ENCODE results near the gene TALDO1.
"Not testable (repeated sequence)": the region's sequence is repeated elsewhere in the genome, so short reads cannot be mapped to it uniquely, and the experiment has no call there.

Gene TALDO1

DNA sequence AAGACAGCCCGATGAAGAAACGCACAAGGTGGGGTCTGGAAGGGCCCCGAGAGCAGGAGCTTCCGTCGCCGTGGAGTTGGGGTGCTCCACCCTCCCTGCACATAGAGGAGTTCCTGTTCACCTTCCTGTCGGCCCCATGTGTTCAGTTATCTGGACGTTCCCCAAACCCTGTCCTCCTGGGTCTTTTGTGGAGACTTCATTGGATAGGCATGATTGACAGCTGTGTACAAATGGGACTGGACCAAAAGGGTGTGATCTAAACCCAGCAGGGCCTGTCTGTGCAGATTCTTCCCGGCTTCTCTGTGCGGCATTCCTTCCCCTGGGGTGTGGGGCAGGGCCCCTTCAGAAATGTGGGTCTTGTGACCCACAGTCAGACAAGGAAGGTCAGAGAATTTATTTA lies 9.4 kb upstream of the TALDO1 start:
- DNase-seq, result not testable (repeated sequence)

DNA sequence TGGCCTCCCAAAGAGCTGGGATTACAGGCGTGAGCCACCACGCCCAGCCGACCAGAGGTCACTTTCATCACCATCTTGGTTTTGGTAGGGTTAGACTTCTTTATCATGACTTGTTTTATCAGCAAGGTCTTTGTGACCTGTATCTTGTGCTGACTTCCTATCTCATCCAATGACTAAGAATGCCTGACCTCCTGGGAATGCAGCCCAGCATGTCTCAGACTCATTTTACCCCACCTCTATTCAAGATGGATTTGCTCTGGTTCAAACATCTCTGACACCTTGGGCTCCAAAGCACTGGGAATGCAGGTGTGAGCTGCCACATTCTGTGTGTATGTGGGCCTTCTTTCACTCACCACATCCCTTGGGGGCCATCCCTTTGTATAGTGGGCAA lies 5.1 kb upstream of the TALDO1 start:
- DNase-seq, result no peak

DNA sequence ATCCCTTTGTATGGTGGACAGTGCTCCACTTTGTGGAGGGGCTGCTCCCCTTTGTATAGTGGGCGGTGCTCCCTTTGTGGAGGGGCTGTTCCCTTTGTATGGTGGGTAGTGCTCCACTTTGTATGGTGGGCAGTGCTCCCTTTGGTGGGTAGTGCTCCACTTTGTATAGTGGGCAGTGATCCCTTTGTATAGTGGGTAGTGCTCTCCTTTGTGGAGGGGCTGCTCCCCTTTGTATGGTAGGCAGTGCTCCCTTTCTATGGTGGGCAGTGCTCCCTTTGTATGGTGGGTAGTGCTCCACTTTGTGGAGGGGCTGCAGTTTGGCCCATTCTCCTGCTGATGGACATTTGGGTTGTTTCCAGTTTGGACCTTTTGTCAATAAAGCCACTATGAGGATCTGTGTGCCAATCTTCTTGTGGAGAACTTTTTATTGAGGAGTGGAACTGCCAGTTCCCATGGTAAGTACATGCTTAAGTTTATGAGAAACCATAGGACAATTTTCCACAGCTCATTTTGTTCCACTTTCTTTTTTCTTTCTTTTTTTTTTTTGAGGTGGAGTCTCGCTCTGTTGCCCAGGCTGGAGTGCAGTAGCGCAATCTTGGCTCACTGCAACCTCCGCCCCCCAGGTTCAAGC lies 4.6 kb upstream of the TALDO1 start:
- no peak for DNase-seq

DNA sequence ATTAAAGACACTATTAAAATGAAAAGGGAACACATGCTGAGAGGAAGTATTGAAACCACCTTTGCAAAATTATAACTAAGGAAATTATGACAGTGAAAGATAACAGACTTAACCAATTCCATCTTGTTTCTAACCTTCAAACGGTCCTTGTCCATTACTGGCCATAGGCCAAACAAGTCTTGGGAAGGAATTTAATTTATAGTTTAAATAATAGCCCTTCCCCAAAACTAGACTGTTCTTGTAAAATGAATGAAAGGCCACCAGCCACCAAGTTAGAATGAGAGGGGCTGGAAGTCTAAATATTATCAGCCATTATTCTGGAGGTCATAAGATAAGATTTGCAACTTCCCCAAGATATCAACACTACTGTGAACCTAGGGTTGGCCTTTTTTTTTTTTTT lies 1.8 kb upstream of the TALDO1 start:
- no peak for DNase-seq

DNA sequence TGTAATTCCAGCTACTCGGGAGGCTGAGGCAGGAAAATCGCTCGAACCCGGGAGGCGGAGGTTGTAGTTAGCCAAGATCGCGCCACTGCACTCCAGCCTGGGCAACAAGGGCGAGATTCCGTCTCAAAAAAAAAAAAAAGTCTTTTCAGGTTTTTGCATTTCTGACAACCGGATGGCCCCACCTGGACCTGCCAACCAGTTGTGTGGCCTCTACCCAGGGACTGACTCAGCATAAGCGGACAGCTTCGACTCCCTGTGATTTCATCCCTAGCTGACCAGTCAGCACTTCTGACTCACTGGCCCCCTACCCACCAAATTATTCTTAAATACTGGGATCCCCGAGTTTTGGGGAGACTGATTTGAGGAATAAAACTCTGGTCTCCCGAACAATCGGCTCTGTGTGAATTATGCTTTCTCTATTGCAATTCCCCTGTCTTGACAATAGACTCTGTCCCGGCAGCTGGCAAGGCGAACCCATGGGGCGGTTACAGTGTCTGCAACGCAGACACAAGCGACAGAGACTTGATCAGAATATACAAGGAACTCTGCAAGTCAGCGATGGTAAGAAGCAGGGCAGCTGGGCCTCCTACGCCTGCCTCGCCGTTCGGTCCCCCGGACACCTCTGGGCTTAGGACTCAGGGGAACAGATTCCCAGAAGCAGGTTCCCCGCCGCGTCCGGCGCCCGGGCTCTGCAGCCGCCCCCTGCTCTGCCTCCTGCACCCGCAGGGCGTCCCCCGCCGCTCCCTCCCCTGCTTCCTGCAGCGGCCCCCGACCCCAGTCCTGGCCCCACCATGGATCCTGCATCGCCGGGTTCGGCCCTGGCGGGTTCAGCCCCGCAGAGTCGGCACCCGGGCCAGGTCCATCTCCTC lies 741 bp upstream of the TALDO1 start:
- DNase-seq, result peak; percentile 44

DNA sequence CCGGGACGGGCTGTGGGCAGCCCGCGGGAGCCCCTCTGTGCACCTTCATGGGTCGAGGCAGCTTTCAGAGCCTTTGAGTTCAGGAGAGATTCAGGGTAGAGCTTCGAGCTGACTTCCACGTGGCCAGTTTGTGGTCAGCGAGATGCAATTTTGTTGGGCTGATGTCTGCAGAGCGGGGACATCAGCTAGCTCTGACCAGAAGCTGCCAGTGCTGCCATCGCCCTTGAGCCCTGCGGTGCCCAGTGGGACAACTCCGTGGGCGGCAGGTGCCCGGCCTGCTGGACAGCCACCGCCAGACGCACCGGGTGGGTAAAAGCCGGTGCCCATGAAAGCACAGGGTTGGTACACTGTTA lies 719 bp downstream of the TALDO1 start:
- no peak for DNase-seq

DNA sequence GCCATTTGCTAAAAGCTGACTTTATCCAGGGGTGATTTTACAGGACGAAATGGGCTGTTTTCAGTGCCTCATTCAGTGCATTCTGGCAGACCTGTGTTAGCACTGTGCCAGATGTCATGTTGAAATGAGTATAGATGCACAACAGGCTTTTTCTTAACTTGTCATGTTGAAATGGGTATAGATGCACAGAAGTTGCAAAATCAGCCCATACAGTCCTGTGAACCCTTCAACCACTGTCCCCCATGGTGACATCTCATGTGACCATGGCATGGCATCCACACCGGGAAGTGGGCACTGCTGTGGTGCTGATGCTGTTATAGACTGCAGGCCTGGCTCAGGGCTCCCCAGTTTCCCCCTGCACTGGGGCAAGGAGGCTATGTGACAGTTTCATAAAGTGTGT lies 2.5 kb downstream of the TALDO1 start:
- DNase-seq, result no peak

DNA sequence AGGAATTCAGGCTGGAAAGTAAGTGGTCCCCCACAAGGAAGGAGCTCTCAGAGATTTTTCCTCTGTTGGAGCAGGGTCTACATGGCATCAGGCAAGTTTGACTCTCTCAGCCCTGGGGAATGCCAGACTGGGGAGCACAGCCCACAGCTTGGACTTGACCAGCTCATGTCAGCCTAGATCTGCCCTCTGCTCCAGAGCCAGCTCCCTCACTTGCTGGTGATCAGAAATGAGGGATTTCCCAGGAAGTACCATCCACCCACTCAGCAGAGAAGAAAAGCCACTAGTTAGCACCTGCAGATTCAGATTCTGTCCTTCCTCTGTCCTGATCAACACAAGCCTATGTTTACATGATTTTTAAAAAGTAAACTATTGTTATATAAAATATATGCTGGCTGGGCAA lies 13.0 kb downstream of the TALDO1 start:
- DNase-seq, result no peak

DNA sequence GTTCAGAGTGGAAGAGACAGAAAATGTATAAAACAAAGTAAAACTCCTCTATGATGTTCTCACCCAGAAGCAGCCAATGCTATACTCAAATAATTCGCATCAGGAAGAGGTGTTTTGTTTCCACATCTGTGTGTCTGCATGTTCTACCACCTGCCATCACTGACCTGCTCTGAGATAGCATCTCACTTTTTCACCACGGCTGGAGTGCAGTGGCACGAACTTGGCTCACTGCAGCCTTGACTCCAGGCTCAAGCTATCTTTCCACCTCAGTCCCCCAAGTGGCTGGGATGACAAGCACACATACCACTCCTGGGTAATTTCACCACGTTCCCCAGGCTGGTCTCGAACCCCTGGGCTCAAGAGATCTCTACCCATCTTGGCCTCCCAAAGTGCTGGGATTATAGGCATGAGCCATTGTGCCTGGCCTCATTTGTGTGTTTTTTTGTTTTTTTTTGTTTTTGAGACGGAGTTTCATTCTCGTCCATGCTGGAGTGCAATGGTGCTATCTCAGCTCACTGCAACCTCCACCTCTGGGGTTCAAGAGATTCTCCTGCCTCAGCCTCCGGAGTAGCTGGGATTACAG lies 14.4 kb downstream of the TALDO1 start:
- no peak for DNase-seq

DNA sequence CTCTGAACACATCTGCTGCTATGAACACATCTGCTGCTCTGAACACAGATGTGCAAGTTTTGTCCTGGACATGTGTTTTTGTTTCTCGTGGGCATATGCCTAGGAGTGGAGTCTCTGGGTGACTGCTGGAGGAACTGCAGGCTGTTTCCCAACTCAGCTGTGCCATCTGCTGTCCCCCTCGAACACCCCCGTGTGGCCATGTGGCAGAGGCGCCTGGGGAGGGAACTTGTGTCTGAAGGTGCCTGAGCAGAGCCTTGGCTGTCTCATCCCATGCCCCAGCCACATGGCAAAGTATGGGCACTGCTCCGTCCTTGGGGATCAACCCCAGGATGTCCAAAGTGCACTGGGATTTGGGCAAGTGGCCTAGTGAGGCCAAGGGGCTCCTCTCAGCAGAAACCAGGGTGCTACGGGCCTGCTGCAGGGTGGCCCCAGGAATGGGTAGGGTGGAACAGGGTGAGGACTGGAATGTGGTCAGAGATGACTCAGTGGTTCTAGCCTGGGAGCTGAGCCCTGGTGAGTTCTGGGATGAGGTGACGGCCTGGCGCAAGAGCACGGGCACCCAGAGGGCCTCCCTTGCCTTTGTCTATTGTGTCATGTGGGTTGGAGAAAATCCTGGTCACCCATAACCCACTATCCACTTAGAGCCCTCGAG lies 15.3 kb downstream of the TALDO1 start:
- DNase-seq, result peak; percentile 34

DNA sequence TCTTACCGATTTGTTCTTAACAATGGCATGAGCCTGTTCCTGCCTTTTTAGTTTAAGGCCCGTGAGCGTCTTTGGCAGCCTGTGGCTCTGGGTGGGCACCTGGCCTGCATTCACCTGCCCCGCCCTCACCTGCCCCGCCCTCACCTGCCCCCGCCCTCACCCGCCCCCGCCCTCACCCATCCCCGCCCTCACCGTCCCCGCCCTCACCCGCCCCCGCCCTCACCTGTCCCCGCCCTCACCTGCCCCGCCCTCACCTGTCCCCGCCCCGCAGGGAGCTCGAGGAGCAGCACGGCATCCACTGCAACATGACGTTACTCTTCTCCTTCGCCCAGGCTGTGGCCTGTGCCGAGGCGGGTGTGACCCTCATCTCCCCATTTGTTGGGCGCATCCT lies 15.8 kb downstream of the TALDO1 start:
- DNase-seq, result no peak

DNA sequence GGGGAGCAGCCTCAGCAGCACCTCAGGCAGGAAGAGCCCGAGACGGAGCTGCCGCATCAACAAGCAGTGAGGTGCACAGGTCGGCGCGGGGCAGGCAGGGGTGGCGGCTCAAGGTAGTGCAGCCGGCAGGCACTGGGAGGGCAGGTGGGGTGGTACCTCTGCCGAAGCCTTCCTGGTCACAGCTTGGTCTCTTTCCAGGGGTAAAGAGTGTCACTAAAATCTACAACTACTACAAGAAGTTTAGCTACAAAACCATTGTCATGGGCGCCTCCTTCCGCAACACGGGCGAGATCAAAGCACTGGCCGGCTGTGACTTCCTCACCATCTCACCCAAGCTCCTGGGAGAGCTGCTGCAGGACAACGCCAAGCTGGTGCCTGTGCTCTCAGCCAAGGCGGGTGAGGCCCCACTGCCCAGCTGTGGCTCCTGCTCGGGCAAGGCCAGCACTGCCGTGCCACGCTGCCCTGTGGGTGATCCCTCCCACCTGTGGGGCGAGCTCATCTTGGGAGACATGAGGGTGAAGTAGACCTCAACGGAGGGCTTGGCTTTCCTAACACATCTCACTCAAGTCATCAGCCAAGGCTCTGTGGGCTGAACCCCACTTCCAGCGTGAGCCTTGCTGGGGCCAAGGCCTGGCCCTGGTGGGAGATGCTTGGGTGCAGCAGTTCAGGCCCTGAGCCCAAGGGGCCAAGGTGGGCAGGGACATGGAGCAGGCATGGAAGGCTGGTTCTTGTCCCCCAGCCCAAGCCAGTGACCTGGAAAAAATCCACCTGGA lies 16.5 kb downstream of the TALDO1 start:
- no peak for DNase-seq

DNA sequence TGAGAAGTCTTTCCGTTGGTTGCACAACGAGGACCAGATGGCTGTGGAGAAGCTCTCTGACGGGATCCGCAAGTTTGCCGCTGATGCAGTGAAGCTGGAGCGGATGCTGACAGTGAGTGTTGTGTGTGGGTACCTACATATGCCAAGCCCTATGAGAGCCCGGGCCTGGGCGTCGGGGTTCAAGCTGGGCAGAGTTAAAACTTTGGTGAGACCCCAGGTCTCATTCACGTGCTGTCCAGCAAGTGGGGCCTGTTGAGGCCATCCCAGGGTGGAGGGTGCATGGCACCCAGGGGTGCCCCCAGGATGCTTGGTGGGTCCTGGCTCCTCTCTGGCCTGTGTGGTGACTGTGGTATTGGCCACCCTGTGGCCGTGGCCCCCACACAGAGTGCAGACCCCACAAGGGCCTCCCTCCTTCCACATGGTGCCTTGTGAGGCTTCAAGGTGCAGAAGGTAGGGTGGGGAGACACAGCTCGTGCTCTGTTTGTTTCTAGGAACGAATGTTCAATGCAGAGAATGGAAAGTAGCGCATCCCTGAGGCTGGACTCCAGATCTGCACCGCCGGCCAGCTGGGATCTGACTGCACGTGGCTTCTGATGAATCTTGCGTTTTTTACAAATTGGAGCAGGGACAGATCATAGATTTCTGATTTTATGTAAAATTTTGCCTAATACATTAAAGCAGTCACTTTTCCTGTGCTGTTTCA lies 17.2 kb downstream of the TALDO1 start:
- no peak for DNase-seq

DNA sequence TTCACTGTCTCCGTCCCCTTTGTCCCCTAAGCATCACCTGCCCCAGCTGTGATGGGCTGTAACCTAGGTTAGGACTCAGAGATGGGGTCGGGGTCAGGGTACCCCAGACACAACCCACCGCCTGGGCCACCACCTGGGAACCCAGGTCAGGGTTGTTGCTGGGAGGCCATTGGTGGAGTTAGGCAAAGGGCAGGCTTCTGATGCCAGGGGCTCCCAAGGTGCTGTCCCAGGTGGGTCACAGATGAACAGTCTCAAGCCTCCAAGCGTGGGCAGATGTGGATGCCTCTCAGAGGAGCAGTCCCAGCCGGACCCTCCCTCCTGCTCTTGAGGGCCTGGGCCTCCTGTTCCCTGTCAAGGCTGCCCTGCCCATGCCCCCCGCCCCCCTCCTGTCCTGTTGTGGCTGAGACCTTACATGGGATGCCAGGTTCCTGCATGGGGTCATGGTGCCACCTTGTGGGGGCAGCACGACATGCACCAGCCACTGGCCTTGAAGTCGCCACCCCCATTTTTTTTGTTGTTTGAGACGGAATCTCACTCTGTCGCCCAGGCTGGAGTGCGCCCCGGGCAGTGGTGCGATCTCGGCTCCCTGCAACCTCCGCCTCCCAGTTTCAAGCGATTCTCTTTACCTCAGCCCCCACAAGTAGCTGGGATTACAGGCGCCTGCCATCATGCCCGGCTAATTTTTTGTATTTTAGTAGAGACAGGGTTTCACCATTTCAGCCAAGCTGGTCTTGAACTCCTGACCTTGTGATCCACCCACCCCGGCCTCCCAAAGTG lies 17.9 kb downstream of the TALDO1 start:
- DNase-seq, result peak; percentile 71

DNA sequence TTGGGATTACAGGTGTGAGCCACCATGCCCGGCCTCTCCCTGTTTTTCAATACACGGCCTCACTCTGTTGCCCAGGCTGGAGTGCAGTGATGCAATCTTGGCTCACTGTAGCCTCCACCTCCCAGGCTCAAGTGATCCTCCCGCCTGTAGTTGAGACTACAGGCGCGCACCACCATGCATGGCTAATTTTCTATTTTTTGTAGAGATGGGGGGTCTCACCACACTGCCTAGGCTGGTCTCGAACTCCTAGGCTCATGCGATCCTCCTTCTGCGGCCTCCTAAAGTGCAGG lies 18.5 kb downstream of the TALDO1 start:
- no peak for DNase-seq

DNA sequence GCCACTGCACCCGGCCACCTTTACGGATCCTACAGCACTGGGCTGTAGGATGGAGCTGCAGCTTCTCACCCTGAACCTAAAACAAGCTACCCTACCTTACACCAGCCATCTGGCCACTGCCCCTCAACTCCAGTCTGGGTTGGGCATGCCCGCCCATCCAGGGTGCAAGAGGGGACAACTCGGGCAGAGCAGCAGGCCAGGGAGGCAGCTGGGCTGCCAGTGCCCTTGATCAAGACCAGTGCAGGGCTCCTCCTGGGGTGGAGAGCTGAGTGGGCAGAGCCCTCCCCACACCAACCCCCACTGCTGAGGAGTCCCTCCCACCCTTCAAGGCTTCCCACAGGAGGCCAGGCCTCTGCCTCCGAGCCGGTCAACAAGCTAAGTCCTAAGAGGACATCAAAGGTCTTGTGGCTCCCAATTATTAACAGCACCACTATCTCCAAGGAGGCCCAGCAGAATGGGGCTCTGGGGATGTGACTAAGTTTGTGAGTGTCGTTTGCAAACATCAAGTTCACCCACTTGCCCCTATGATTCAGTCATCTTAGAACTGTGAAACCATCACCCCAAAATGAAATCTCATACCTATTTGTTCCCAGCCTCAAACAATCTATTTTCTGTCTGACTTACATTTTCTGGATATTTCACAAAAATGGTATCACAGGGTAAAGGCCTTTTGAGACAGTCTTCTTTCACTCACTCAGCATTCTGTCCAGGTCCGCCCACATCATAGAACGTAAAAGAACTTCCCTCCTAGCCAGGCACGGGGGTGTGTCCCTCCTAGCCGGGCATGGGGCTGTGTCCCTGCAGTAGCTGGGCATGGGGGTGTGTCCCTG lies 19.1 kb downstream of the TALDO1 start:
- DNase-seq, result no peak

DNA sequence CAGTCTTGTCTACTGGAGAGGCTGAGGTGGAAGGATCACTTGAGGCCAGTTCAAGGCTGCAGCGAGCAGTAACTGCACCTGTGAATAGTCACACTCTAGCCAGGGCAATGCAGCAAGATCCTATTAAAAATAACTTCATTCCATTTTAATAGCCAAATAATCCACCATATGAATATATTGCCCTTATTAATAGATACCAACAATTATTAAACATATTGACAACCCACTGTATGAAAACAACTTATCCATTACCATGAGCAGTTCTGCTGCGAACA lies 19.6 kb downstream of the TALDO1 start:
- no peak for DNase-seq

DNA sequence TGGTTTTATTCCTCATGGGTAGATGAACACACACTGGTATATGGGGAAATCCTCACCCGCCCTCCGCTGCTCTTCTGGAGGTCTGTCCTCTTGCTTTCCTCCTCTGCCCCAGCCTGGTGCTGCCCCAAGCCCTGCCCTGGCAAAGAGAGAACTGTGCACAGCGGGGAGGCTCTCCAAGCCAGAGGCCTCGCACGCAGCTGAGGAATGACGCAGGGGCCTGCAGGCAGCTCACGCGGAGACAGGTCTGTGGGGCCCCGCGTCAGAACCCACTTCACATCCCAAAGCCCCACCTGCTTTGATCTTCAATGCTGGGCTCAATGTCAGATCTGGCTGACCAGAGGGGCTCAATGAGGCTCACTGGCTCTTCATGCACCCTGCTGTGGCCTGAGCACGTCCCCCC lies 20.0 kb downstream of the TALDO1 start:
- DNase-seq, result no peak

DNA sequence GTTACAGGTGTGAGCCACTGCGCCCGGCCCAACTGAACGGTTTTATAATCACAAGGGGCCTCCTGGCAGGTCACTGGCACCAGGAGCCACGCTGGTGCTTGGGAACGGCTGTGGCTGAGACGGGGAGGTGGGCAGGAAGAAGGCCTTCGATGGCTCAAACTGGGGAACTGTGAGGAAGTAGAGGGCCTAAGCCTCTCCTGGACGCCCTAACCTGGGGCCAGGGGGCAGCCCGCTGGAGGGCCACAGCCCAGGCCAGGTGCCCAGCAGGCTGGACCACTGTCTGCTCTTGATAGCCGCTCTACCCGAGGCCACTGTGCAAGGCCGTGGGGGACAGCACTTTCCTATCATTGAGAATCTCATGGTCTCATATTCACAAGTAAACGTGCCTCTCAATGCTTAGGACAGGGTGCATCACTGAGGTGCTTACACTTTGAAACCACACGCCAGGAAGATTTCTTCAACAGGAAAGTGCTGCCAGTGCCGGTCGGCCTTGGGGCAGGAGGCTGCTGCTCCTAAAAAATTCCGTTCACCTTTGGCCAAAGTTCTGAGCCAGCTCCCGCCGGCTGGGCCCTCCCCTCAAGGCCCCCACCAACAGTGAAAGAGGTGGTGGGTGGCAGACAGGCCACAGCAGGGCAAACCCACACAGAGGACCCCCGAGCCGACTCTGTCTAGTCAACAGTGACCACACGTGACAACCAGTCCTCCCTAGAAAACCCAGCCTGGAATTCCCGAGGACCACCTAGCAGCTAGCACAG lies 22.8 kb downstream of the TALDO1 start:
- DNase-seq, result no peak

Data from activated CD4-positive, alpha-beta T cell treated with anti-CD3 and anti-CD28 coated beads, Interleukin-10, Interleukin-2, amounts not matched to agents 100 ng/mL and 50 ng/mL, durations not matched to agents 16 hours and 8 hours (primary cell).